Pancreas (tissue), 10 donors: ENCODE measurements around the gene EPHA1. TPM values are rescaled to one million over a fixed set of nuclear protein-coding genes. Genes with fewer than 3 reads are reported as not detected.
A peak's percentile ranks its signal among the peaks of the same experiment; 100 is the strongest.

Experiments
- ATAC-seq, 4 donors: fragments of 200-7000 bp; cut with Tn5 transposase; one replicate each; pipeline versions ENCODE4 v1.8.0 to v1.9.1; 2020; ENCODE audit warnings: mild to moderate bottlenecking in 4 of 4, moderate library complexity in 4 of 4
- DNase-seq, 6 donors: peaks; one replicate each; pipeline ENCODE4 v3.0.0-alpha.2; 2020
- FAIRE-seq: peaks from 2 replicates; lab custom pipeline; 2012; peaks lifted over from hg19 to GRCh38; lab: Jason Lieb, UNC
- H3K27ac ChIP-seq, 4 donors: fragments of 200-600 bp; sonication (generic); 1 replicate in 3 of 4; 2 replicates in 1 of 4; pipeline versions ENCODE4 v1.5.0 to v1.8.0; 2020
- H3K27me3 ChIP-seq, 4 donors: fragments of 200-600 bp; one replicate each; pipeline ENCODE4 v1.8.0; 2021
- H3K36me3 ChIP-seq, 3 donors: fragments of 200-600 bp; sonication (generic) in 1 of 3; one replicate each; pipeline versions ENCODE4 v1.5.0 to v1.8.0; 2020 to 2021
- H3K4me1 ChIP-seq, 3 donors: fragments of 200-600 bp; one replicate each; pipeline ENCODE4 v1.8.0; 2021
- H3K4me3 ChIP-seq, 4 donors: fragments of 200-600 bp; sonication (generic) in 2 of 4; one replicate each; pipeline versions ENCODE4 v1.5.0 to v1.8.0; 2020 to 2021
- H3K9me3 ChIP-seq, 4 donors: fragments of 200-600 bp; one replicate each; pipeline ENCODE4 v1.8.0; 2021
- WGBS, 2 donors: extraction: QIAGEN DNeasy Blood & Tissue Kit; methylation state at CpG; one replicate each; pipeline ENCODE4 v1.1.7; 2013; 5-methylcytosine and 5-hydroxymethylcytosine counted together
- intact Hi-C, 3 donors: fragments of 100-400 bp; cut with DNase I; formaldehyde crosslinking; loops; one replicate each; pipeline versions ENCODE4 v1.11.1 to v1.14.2; 2022
- polyA plus RNA-seq, 2 donors: library from polyadenylated mRNA; stranded (reverse); fragments of 200-250 nt; gene quantifications; one replicate each; pipeline ENCODE4 v1.2.3, GENCODE V29; 2013
- total RNA-seq, 6 donors: library from RNA; stranded (reverse); fragmentation: NEBNext Ultra II Directional in 4 of 6; extraction: Animal tissue kit (Norgen Biotek cat#: 25700) in 4 of 6; gene quantifications; one replicate each; pipeline versions ENCODE4 v1.2.1 to v1.2.4, GENCODE V29; 2021 to 2023
- TF ChIP-seq, protein P1 (sequence below), 4 donors: fragments of 200-600 bp; sonication (generic) in 3 of 4; IDR thresholded peaks; one replicate each; pipeline versions ENCODE4 v1.5.0 to v1.8.0; 2021; ENCODE audit warnings: antibody characterized with exemption in 4 of 4
- donor health status: healthy with polysubstance abuse.
- donor health status: DM: no; HTN: no; CAD: no; lungs with moderate emphysema.
- donor health status: DM: no; HTN: no; CAD: no.
- donor health status: control.
- donor health status: control.
- donor health status: Bipolar disorder and iron deficiency.
- donor health status: DM: yes; HTN: yes; CAD: no.
- donor health status: DM: no; HTN: no; CAD: no.
- donor health status: DM: no; HTN: no; CAD: no.
- donor health status: DM: yes; HTN: yes; CAD: no.

EPHA1 gene
- total and polyA plus RNA-seq, 8 donors: 5.3 to 14.2 (median 7.8) TPM

GRCh38 chr7:143354376-143354775, 54.3 kb downstream of the EPHA1 start:
- H3K4me3 ChIP-seq: no peak overlapping the region
- H3K27me3 ChIP-seq: no peaks in the 10 kb centered on the region
- no peaks in the 10 kb centered on the region for H3K9me3 ChIP-seq
- WGBS, 2 donors: 72 to 79% methylated on average over 8 of the region's 8 CpGs
- DNase-seq (no peak), FAIRE-seq (no peak), ATAC-seq (no peak)
- no peaks in the 10 kb centered on the region for H3K36me3 ChIP-seq
- no peak overlapping the region for H3K27ac ChIP-seq
- no peaks in the 10 kb centered on the region for H3K4me1 ChIP-seq
- TF ChIP-seq, protein P1, sequence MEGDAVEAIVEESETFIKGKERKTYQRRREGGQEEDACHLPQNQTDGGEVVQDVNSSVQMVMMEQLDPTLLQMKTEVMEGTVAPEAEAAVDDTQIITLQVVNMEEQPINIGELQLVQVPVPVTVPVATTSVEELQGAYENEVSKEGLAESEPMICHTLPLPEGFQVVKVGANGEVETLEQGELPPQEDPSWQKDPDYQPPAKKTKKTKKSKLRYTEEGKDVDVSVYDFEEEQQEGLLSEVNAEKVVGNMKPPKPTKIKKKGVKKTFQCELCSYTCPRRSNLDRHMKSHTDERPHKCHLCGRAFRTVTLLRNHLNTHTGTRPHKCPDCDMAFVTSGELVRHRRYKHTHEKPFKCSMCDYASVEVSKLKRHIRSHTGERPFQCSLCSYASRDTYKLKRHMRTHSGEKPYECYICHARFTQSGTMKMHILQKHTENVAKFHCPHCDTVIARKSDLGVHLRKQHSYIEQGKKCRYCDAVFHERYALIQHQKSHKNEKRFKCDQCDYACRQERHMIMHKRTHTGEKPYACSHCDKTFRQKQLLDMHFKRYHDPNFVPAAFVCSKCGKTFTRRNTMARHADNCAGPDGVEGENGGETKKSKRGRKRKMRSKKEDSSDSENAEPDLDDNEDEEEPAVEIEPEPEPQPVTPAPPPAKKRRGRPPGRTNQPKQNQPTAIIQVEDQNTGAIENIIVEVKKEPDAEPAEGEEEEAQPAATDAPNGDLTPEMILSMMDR (IDR thresholded peaks at IDR 0.05): no peak
- intact Hi-C loops: no loop called here

- 79 to 80% methylated on average over 11 of the region's 11 CpGs for WGBS, 2 donors
Measured at GRCh38 chr7:143352531-143353002, 56.1 kb downstream of the EPHA1 start.

GRCh38 chr7:143351574-143351973, 57.1 kb downstream of the EPHA1 start:
- Histone ChIP-seq H3K27me3 (no peaks in the 10 kb centered on the region), H3K4me3 (no peak overlapping the region), H3K4me1 (no peaks in the 10 kb centered on the region), H3K27ac (no peak overlapping the region), H3K9me3 (no peaks in the 10 kb centered on the region), H3K36me3 (no peaks in the 10 kb centered on the region)
- FAIRE-seq (no peak), ATAC-seq (no peak), DNase-seq (no peak)
- WGBS, 2 donors: 77 to 91% methylated on average over 9 of the region's 9 CpGs
- intact Hi-C loops: no loop called here
- TF ChIP-seq, protein P1 (IDR thresholded peaks at IDR 0.05): no peak

More at GRCh38 chr7:143352531-143353002, 56.1 kb downstream of the EPHA1 start:
- Histone ChIP-seq H3K4me3 (no peak overlapping the region), H3K4me1 (no peaks in the 10 kb centered on the region), H3K27ac (no peak overlapping the region), H3K9me3 (no peaks in the 10 kb centered on the region), H3K27me3 (no peaks in the 10 kb centered on the region), H3K36me3 (no peaks in the 10 kb centered on the region)
- TF ChIP-seq, protein P1 (IDR thresholded peaks at IDR 0.05): no peak
- no peak for ATAC-seq
- intact Hi-C loops: no loop called here
- DNase-seq: peak in 1 of 6 donors; percentile 49
- no peak for FAIRE-seq

- FAIRE-seq: no peak
- DNase-seq: no peak
- Histone ChIP-seq H3K27me3 (no peaks in the 10 kb centered on the region), H3K27ac (no peak overlapping the region), H3K9me3 (no peaks in the 10 kb centered on the region), H3K4me1 (no peaks in the 10 kb centered on the region), H3K4me3 (no peak overlapping the region), H3K36me3 (no peaks in the 10 kb centered on the region)
- TF ChIP-seq, protein P1 (IDR thresholded peaks at IDR 0.05): no peak
- intact Hi-C loops: no loop called here
- WGBS, 2 donors: 60 to 76% methylated on average over 5 of the region's 5 CpGs
- ATAC-seq: no peak
Measured at GRCh38 chr7:143351060-143351459, 57.6 kb downstream of the EPHA1 start.

- no peaks in the 10 kb centered on the region for H3K36me3 ChIP-seq
- intact Hi-C loops: no loop called here
- H3K9me3 ChIP-seq: no peaks in the 10 kb centered on the region
- TF ChIP-seq, protein P1 (IDR thresholded peaks at IDR 0.05): no peak
- H3K4me3 ChIP-seq: no peak overlapping the region
- DNase-seq (no peak), FAIRE-seq (no peak), ATAC-seq (no peak)
- WGBS, 2 donors: 66 to 68% methylated on average over 5 of the region's 5 CpGs
- no peak overlapping the region for H3K27ac ChIP-seq
- H3K4me1 ChIP-seq: no peaks in the 10 kb centered on the region
- peaks cover 0 to 4% (median 0%) of the 10 kb centered on the region in 4 donors for H3K27me3 ChIP-seq
Measured at GRCh38 chr7:143347950-143348349, 60.7 kb downstream of the EPHA1 start.
